RPMI7951 (cell line): ENCODE measurements around the gene TSPAN9. TPM values are rescaled to one million over a fixed set of nuclear protein-coding genes. Genes with fewer than 3 reads are reported as not detected.

Experiments
- DNase-seq: peaks from one replicate; pipeline ENCODE4 v3.0.0-alpha.2; 2012; ENCODE audit warnings: low read depth
- total RNA-seq: library from RNA; depleted of rRNA; stranded (reverse); fragments of >200 nt; shearing (Covaris generic); gene quantifications from 2 replicates; pipeline ENCODE4 v1.2.3, GENCODE V29; 2014

Gene TSPAN9
- total RNA-seq, 1 experiment from 2014 or later = 37.6 TPM

DNA sequence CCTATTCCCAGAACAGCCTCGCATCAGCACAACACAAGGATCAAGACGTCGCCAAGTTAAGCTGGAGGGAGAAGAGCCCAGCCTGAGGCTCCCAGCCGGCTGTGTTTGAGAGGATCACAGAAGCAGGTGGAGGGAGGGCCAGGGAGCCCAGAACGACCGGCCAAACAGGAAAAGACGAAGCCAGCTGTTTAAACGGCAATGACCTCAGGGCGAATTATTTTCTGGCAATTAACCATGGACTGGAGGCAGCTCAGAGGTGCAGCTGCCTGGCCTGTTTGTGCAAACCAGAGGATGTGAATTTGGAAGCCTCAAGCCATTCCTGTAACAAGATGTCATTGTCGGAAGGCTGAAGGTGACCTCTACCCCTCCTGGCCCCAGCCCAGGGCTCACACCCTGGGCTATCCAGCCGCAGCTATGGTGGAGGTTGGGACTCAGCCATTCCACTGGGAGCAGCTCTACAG is 238.1 kb downstream of the TSPAN9 start:
- peak; percentile 97 for DNase-seq

DNA sequence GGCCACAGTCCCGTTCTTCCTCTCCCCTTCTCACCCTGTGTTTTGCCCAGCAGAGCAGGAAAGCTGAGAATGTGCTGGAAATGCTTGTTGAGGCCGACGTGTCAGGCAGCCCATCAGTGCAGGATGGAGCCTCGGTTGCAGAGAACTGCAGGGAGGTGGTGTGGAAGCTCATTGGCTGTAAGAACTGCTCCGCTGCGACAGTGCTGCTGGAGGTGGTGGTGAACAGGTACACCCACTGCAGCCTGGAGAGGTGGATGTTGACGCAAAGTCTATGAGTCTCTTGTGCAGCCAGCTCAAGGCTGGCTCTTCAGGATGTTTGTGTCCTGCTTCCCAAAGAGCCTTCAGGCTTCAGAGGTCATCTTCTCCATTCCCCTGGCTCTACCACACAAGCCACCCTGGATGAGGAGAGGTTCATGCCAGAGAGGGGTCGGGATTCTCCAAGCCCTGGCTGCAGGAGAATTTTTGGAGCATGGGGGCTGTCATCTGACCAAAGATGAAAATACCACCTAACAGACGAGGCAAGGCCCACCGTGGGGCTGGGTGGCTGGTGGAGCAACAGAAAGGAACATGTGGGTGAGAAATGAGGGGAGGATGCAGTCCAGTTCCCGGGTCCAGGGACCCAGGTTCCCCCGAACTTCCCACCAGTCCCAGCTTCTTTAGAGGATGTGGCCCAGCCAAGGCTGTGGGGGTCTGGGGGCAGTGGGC is 239.7 kb downstream of the TSPAN9 start:
- DNase-seq = no peak

DNA sequence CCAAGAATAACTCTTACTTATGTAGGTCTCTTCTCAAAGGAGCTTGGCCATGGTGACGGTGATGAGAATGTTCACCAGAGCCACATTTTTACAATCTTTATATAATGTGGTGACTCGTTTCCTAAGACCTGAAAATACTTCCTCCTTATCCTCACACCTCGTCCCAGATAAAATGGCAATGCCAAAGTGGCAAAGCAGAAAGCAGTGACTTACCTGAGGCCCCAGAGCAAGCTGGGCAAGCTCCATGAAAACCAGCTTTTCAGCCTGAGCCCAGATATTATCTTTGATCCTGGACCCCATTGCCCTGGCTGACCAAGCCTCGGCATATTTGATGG is 240.3 kb downstream of the TSPAN9 start:
- DNase-seq = no peak

DNA sequence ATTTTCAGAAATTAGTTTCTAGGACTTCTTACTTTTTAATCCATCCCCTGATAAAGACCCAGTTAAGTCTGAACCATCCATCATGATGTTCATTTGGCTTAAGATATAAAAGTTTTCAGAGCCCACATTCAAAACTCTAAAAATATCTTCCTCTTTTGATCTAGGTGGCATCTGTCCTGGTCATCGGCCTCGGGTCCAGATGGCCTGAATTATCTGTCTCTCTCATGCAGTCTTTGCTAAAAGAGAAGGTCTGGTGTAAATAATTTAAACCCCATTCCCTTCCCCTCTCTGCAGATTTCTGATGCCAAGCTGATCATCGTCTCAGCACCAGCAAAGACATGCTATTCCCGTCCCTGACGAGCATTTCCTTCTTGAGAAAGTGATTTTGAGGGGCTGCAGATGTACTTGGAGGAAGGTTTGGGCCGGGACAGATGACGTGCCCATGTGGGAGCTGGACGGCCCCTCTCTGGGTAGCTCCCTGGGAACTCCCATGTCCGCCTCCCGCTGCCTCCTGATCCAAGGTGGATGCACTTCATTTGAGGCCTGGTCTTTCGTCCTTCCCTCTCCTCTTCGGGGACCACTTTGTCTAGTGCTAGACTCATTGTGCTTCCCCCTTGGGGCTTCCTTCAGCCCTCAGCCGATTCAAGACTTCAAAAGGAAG is 240.8 kb downstream of the TSPAN9 start:
- DNase-seq = no peak

DNA sequence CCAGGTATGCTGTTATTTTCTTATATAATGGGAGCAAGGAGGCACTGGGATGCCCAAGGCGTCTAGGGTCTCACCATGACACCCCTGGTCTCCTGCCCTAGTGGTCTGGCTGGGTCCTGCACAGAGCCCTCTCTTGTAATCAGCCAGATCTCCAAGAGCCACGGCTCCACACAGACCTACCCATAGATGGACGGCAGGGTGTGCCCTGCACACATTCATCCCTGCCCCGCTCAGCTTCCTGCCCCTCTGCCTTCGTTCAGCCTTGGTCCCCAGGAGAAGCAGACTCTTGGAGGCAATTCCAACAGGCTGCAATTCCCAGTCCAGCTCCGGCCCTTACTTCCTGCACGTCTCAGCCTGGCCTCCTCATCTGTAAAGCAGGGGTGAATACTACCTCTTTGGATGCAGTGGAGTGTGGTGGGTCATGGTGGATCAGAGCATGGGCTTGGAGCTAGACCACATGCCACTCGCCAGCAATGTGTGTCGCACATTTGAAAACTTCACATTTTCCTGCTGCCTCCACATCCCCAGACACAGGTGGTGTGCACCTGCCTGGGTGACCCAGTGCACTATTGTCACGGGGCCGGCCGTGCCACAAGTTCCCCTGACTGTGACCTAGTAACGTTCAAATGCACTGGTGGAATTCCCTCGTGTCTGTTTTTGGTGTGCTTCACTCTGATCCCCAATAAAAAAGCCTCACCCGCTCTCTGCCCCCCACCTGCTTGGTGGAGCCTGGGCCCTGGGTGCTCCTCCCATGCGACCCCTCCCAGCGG is 242.7 kb downstream of the TSPAN9 start:
- no peak for DNase-seq

DNA sequence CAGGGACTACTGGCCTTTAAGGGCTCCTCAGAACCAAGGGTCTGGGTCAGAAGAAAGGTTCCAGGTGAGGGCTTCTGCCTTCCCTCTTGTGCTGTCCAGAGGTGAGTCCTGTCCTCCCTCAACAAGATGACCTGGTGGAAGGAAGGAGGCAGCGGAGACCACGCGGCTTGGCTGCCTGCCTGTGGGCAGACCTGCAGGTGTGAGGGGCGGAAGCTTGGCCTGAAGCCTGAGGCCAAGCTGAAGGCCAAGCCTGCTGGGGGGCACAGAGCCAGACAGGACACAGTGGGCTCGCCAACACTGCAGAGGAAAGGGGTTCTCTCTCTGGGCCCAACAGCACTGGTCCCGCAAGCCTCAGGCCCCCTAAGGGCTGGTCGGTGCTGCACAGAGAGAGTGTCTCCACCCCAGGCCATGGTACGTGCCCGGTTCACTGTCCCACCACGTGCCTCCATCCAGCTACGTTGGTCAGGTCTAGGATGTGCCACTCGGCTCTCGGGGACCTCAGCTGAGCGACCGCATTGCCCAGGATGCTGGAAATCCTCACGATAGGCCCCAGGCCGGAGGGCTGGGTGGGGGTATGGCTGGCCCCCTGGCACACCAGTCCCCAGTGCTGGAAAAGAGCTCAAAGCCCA is 243.8 kb downstream of the TSPAN9 start:
- no peak for DNase-seq

DNA sequence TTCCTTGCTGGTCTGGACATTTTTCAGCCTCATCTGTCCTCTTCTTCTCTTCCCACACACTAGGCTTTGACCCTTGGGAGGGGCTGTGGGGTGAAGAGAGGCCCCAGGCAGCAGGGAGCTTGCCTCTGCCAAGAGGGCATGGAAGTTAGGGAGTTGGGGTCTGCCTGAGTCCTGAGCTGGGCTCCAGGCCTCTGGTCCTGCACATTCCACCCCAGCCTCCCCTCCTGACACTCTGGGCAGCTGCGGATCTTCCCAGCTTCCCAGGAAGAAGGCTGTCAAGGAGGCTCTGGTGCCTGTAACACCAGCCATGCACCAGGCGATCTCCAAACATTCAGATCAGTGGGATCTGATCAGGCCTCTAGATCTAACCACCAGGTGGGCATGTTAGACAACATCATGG is 244.7 kb downstream of the TSPAN9 start:
- no peak for DNase-seq

DNA sequence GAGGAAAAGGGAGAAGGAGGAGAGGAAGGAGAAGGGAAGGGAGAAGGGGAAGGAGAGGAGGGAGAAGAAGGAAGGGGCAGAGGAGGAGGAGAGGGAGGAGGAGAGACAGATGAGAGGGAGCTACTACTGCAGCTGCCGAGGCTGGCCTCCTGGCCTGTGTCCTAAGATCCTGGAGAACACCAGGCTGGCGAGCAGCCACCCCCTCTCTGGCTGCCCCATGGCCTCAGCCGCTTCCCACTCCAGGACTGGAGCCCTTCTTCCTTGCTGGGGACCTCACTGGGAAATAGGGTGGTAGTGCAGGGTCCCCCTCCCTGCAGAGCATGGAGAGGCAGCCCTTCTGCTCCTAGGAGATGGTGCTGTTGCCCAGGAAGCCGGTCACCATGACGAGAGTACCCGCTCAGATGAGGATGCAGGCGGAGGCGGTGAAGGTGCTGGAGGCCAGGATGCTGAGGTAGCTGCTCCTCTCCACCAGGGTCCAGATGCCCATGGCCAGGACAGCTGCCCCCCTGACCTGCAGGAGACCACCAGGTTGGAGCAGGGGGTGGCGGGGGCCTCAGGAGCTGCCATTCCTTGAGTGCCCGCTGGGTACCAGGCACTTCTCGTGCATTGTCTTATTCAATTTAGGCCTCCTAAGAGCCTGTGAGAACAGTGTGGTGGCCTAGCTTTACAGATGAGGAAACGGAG is 246.0 kb downstream of the TSPAN9 start:
- no peak for DNase-seq

DNA sequence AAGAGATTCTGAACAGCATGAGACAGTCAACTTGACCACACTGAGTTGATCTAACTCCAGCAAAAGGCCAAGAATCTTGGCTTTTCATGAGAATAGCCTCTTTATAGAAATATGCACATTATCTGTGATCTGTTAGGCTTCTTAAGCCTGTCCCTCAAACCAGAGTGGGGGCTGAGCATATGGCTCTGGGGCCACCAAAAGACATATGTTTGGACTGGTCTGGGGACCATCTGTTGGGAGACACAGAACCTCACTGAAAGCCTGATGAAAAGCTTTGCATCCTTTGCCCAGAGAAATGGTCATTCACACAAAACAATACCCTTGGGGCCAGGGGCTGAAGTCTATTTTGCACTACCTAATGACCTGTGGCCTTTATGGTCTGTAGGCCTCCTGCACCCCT is 248.6 kb downstream of the TSPAN9 start:
- DNase-seq = no peak

DNA sequence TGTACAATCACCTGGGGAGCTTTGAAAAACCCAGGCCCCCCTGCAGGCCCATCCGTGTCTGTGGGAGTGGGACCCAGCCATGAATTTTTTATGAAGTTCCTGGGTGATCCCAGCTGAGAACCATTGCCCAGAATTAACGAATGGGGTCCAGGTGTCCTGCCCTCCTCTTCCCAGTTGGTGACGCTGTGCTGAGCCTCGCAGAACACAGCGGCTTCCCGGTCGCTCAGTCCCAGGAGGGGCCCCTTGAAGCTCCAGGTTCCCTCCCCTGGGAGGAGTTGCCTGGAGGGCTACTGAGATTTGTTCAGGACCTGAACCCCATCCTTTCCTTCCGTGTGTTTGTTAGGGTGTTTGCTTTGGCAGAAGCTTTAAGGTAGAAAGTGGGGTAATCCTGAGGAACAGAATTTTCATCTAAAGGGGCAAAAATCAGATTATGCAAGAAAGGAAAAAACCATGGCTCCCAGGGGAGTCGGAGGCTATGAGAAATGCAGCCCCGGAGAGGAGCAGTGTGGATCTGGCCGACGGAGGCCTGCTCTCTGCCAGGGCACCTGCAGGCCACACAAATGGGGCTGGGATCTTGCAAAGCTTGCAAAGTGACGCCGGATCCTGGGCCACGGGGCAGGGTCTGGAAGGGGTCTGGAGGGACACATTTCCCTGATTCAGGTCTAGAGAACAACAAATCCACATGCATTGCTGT is 249.1 kb downstream of the TSPAN9 start:
- no peak for DNase-seq

DNA sequence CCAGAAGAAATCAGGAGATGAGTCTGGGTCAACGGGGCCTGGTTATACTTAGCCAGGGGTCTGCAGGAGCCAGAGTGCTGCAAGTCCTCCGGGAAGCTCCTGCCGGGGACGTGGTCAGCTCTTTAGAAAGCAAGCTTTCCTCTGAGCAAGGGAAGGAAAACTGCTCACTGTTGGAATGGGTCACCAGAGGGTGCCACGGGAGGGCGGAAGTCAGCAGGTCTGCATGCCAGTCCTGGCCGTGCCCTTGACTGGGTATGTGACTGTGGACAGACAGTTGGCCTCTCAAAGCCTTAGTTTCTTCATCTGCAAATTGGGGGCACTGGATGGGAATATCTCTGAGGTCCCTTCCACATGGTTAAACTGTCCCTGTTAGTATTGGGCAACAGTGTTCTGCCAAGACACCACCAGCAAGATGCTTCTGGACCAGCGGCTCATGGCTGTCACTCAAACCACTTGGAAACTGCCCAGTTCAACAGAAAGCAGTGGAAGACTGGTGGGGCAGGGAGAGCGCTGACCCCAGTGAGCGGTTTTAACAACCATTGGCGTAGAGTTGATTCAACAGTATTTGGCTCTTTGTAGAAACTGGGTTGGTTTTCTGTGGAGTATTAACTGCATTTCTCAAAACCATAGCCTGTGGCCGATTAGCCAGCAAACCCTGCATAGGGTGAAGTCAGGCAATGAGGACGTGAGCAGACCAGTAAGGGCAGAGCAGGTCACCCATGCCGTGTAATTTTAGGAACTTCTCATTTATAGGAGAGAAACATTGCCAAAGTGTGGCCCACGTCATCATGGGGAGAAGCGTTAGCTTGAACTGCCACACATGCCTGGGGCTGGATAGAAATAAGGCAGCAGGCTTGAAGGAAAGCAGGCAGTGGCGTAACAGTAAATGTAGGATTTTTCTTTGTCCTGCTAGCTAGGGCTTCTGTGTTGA is 249.9 kb downstream of the TSPAN9 start:
- DNase-seq = peak; percentile 85

DNA sequence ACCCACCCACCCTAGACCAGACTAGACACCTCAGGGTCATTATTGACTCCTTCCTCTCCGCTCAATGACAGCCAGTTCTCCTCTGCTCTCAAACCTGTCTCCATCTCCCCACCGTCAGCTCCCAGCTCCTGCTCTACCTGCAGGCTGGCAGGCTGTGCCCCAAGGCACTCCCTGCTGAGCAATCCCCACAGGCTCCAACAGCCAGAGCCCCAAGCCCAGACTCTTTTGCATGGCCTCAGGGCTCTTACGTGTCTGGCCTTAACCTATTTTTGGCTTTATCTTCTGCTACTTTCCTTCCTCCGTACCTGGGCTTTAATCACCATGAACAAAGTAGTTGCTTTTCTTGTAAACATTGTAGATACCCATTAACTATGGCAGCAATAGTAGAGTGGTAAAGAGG is 250.9 kb downstream of the TSPAN9 start:
- no peak for DNase-seq

DNA sequence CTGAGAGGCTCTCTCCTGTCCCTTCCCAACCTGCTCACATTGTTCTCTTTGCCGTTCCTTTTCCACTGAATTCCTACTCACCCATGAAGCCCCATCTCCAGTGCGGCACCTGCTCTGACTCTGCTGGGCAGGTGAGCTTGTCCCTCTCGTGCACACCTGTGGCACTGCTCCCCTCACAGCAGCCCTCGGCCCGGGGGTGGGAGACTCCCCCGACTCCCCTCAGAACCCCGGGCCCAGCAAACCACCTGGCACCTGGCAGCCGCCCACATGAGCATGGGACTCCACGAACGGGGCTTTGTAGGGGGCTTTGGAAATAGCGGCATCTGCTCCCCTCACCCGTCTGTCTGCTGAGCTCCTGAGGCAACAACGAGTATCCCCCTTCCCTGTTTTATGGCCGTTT is 251.4 kb downstream of the TSPAN9 start:
- DNase-seq = no peak

DNA sequence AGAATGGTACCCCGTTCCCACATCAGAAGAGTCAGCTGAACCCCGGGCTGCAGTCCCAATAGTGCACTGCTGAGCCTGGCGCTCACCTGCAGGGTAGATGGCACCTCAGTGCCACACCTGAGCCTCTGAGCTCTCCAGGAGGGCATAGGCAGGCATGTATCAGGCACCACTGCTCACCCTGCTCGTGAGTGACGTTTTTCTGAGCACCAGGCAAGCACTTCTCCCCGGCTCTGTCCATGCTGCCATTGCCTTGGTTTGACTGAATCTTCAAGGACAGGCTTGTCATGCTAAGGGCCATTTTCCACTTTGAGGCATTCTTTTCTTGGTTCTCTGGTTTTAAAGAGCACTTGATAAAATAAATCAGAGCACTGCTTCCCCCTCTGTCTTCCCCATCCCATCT is 252.2 kb downstream of the TSPAN9 start:
- DNase-seq = no peak

DNA sequence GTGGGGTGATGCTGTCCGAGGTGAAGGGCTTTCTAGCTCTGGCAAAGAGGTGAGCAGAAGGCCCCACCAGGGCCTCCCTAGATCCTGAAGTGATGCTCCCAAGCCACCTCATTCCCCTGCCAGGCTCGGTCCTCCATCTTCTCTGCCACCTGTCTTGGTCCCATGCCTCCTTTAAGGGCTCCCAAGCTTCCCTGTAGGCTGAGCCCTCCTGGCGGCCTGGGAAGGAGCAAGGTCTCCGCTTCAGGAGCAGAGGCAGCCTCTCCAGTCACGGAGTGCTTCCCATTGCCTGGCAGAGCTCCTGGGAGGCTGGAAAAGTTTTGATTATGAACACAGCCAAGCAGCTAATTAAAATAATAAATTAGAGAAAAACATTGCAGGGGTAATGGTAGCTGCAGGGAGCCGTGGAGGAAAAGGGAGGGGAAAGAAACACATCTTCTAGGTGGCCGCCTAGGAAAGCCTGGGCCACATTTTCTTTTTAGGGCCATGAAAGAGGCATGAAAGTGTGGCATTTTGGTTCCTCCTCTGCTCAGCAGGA is 253.9 kb downstream of the TSPAN9 start:
- DNase-seq = no peak

DNA sequence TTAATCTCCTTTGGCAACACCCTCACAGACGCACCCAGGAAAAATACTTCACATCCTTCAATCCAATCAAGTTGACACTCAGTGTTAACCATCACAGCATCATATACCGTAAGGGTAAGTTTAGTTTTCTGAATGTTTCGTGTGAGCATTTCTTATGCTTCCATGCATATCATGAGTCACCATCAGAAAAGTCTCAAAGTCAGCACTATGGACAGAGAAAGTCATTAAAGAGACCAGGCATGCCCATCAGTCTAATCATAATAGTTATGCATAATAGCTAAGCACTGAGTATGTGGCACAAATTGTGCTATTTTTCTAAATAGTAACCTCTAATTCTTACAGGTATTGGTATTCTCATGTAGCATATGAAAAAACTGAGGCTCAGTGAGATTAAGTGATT is 255.0 kb downstream of the TSPAN9 start:
- DNase-seq = peak; percentile 32

DNA sequence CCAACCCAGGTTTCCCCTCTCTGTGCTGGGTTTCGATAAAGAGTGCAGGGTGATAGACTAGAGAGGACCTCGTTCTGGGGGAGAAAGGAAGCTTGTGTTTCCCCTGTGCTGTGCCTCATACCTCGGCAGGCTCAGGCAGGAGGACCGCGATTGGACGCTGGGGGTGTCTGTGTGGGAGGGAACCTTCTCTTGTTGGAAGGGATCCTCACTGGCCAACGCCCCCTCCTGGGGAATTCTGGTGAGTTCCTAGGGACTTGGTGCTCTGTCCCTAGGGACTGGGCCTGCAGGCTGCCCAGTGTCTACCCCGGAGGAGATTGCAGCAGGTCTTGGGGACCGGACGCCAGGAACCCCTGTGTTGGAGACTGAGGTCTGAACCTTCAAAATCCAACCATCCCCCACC is 256.4 kb downstream of the TSPAN9 start:
- DNase-seq = peak; percentile 28

DNA sequence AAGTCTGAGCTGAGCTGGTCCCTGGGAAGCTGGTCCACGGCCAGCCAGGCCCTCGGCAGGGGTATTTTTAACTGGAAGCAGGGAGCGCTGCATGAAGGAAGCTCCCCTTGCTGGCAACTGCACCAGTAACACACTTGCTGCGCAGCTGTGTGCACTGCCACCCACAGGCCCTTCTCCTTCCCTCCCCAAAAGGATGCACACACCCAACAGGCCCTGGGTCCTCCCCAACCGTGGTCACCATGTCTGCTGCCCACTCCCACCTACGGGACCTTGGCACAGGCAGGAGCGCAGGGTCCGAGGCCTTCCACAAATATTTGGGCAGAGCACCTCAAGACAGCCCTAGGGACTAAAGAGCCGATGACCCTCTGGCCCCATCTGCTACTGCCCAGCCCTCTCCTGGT is 256.8 kb downstream of the TSPAN9 start:
- no peak for DNase-seq

DNA sequence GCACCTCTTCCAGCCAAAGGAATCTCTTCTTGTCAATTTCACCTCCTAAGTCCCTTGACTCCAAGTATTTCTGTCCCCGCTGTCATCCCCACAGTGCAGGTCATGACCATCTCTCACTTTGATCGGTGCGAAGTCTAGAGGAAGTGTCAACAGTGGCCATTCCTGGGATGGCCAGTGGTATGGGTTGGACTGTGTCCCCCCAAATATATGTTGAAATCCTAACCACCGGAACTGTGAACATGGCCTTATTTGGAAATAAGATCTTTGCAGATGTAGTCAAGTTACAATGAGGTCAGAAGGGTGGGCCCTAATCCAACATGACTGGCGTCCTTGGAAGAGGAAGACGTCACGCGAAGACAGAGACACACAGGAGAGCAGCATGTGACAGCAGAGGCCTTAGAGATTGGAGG is 257.9 kb downstream of the TSPAN9 start:
- DNase-seq = peak; percentile 18
